ENCODE results near the gene SNN.

The SNN gene

GRCh38 chr16:11670171-11671131, 2.2 kb downstream of the SNN start:
- Histone ChIP-seq H3K4me3 (ENCODE audit: low read depth, low read length) (no peak overlapping the region), H3K9me3 (ENCODE audit: control insufficient read depth, low read length) (no peaks in the 10 kb centered on the region), H3K79me2 (no peaks in the 10 kb centered on the region), H3K9ac (no peak overlapping the region), H3K27ac (no peak overlapping the region), H2AFZ (no peak overlapping the region), H3K27me3 (ENCODE audit: control insufficient read depth, insufficient read depth, low read length) (no peaks in the 10 kb centered on the region), H3K36me3 (ENCODE audit: control insufficient read depth, insufficient read depth, low read length) (no peaks in the 10 kb centered on the region), H3K4me2 (ENCODE audit: low read length) (no peak overlapping the region), H3K4me1 (peaks cover 9% of the 10 kb centered on the region)
- no peak for TF ChIP-seq CTCF (IDR thresholded peaks at IDR 0.05)

- peaks cover 9% of the 10 kb centered on the region for H3K4me1 ChIP-seq
- no peaks in the 10 kb centered on the region for H3K9me3 ChIP-seq (ENCODE audit: control insufficient read depth, low read length)
- no peaks in the 10 kb centered on the region for H3K36me3 ChIP-seq (ENCODE audit: control insufficient read depth, insufficient read depth, low read length)
- no peaks in the 10 kb centered on the region for H3K27me3 ChIP-seq (ENCODE audit: control insufficient read depth, insufficient read depth, low read length)
- no peak overlapping the region for H3K9ac ChIP-seq
- H2AFZ ChIP-seq, result no peak overlapping the region
- H3K79me2 ChIP-seq, result no peaks in the 10 kb centered on the region
- H3K4me3 ChIP-seq (ENCODE audit: low read depth, low read length), result no peak overlapping the region
- no peak overlapping the region for H3K27ac ChIP-seq
- no peak for TF ChIP-seq CTCF (IDR thresholded peaks at IDR 0.05)
- no peak overlapping the region for H3K4me2 ChIP-seq (ENCODE audit: low read length)
Measured at GRCh38 chr16:11671271-11671670, 3.0 kb downstream of the SNN start.

GRCh38 chr16:11671676-11672075, 3.4 kb downstream of the SNN start:
- Histone ChIP-seq H2AFZ (no peak overlapping the region), H3K4me3 (ENCODE audit: low read depth, low read length) (no peak overlapping the region), H3K9ac (no peak overlapping the region), H3K36me3 (ENCODE audit: control insufficient read depth, insufficient read depth, low read length) (no peaks in the 10 kb centered on the region), H3K27me3 (ENCODE audit: control insufficient read depth, insufficient read depth, low read length) (no peaks in the 10 kb centered on the region), H3K4me2 (ENCODE audit: low read length) (no peak overlapping the region), H3K79me2 (no peaks in the 10 kb centered on the region), H3K4me1 (peaks cover 9% of the 10 kb centered on the region), H3K9me3 (ENCODE audit: control insufficient read depth, low read length) (no peaks in the 10 kb centered on the region), H3K27ac (no peak overlapping the region)
- TF ChIP-seq CTCF (IDR thresholded peaks at IDR 0.05), result no peak

- H3K27me3 ChIP-seq (ENCODE audit: control insufficient read depth, insufficient read depth, low read length), result no peaks in the 10 kb centered on the region
- no peak overlapping the region for H3K4me2 ChIP-seq (ENCODE audit: low read length)
- TF ChIP-seq CTCF (IDR thresholded peaks at IDR 0.05), result no peak
- H3K9me3 ChIP-seq (ENCODE audit: control insufficient read depth, low read length), result no peaks in the 10 kb centered on the region
- H3K9ac ChIP-seq, result no peak overlapping the region
- peaks cover 9% of the 10 kb centered on the region for H3K4me1 ChIP-seq
- no peaks in the 10 kb centered on the region for H3K36me3 ChIP-seq (ENCODE audit: control insufficient read depth, insufficient read depth, low read length)
- no peaks in the 10 kb centered on the region for H3K79me2 ChIP-seq
- no peak overlapping the region for H3K4me3 ChIP-seq (ENCODE audit: low read depth, low read length)
- no peak overlapping the region for H3K27ac ChIP-seq
- no peak overlapping the region for H2AFZ ChIP-seq
Measured at GRCh38 chr16:11672206-11673090, 4.2 kb downstream of the SNN start.
